Neural cell (in vitro differentiated cells): ENCODE measurements around the gene GNPTG. TPM values are rescaled to one million over a fixed set of nuclear protein-coding genes. Genes with fewer than 3 reads are reported as not detected.

Experiments used
- H2AFZ ChIP-seq: fragments of 200-600, 300-800 bp; sonication (generic), shearing (Covaris generic); 2 replicates; pipeline ENCODE4 v1.6.0; 2014; ENCODE audit warnings: low read depth, mild to moderate bottlenecking, antibody characterized with exemption, low read length, moderate library complexity
- H3F3A ChIP-seq: fragments of 200-600 bp; shearing (Covaris generic); 2 replicates; pipeline ENCODE4 v1.6.1; 2016; ENCODE audit warnings: mild to moderate bottlenecking, moderate library complexity, mixed read lengths, antibody characterized with exemption, low read length; ENCODE audit not compliant: insufficient read depth, poor library complexity, severe bottlenecking
- H3K27ac ChIP-seq: fragments of 200-600, 300-800 bp; sonication (generic), shearing (Covaris generic); 2 replicates; pipeline ENCODE4 v1.5.1; 2014; ENCODE audit warnings: mild to moderate bottlenecking, low read length, moderate library complexity
- H3K27me3 ChIP-seq: fragments of 300-800, 200-600 bp; sonication (generic), shearing (Covaris generic); 2 replicates; pipeline ENCODE4 v1.6.0; 2014; ENCODE audit warnings: mild to moderate bottlenecking, low read depth, low read length, moderate library complexity; ENCODE audit not compliant: insufficient read depth
- H3K36me3 ChIP-seq: fragments of 300-800, 200-600 bp; sonication (generic), shearing (Covaris generic); 2 replicates; pipeline ENCODE4 v1.5.1; 2014; ENCODE audit warnings: mild to moderate bottlenecking, antibody characterized with exemption, low read length, moderate library complexity; ENCODE audit not compliant: insufficient read depth
- H3K4me2 ChIP-seq: fragments of 300-800, 200-600 bp; sonication (generic), shearing (Covaris generic); 2 replicates; pipeline ENCODE4 v1.6.0; 2014; ENCODE audit warnings: mild to moderate bottlenecking, low read length
- H3K4me3 ChIP-seq: fragments of 300-800, 200-600 bp; sonication (generic), shearing (Covaris generic); 2 replicates; pipeline ENCODE4 v1.5.1; 2014; ENCODE audit warnings: mild to moderate bottlenecking, low read length, moderate library complexity
- H3K79me2 ChIP-seq: fragments of 200-600 bp; shearing (Covaris generic); replicated peaks from 2 replicates; pipeline ENCODE4 v1.6.0; 2014; ENCODE audit warnings: mild to moderate bottlenecking, low read length, moderate library complexity; ENCODE audit not compliant: insufficient read depth
- H3K9ac ChIP-seq: fragments of 300-800, 200-600 bp; sonication (generic), shearing (Covaris generic); 2 replicates; pipeline ENCODE4 v1.6.1; 2016; ENCODE audit warnings: mild to moderate bottlenecking, low read length, mixed read lengths
- H3K9me2 ChIP-seq: fragments of 200-600 bp; shearing (Covaris generic); 2 replicates; pipeline ENCODE4 v1.6.1; 2016; ENCODE audit warnings: mild to moderate bottlenecking, low read length, mixed read lengths; ENCODE audit not compliant: insufficient read depth
- H3K9me3 ChIP-seq: fragments of 200-600, 300-800 bp; sonication (generic), shearing (Covaris generic); 2 replicates; pipeline ENCODE4 v1.6.1; 2016; ENCODE audit warnings: mild to moderate bottlenecking, mixed run types, low read length, moderate library complexity, mixed read lengths
- H4K20me1 ChIP-seq: fragments of 200-600 bp; shearing (Covaris generic); 2 replicates; pipeline ENCODE4 v1.6.1; 2016; ENCODE audit warnings: mild to moderate bottlenecking, mixed run types; ENCODE audit not compliant: insufficient read depth
- EP300 ChIP-seq: fragments of 450-650 bp; conservative IDR thresholded peaks from 2 replicates; pipeline ENCODE4 v1.6.1; 2014; ENCODE audit warnings: antibody characterized with exemption, mild to moderate bottlenecking, moderate library complexity; ENCODE audit not compliant: poor library complexity, severe bottlenecking
- EZH2 ChIP-seq: fragments of 200-600, 300-800 bp; shearing (Covaris generic), sonication (generic); IDR thresholded peaks from 2 replicates; pipeline ENCODE4 v1.6.1; 2014; ENCODE audit warnings: antibody characterized with exemption, low read length, borderline replicate concordance, mild to moderate bottlenecking; ENCODE audit not compliant: insufficient read depth, poor library complexity, severe bottlenecking
- MXI1 ChIP-seq: fragments of 450-650 bp; conservative IDR thresholded peaks from 2 replicates; pipeline ENCODE4 v1.6.1; 2014; ENCODE audit warnings: antibody characterized with exemption, mild to moderate bottlenecking; ENCODE audit not compliant: poor library complexity, severe bottlenecking
- POLR2AphosphoS5 ChIP-seq: IDR thresholded peaks from 2 replicates; pipeline ENCODE4 v1.6.1; 2012
- RAD21 ChIP-seq: fragments of 450-650 bp; conservative IDR thresholded peaks from 2 replicates; pipeline ENCODE4 v1.6.1; 2014; ENCODE audit warnings: antibody characterized with exemption, mild to moderate bottlenecking, moderate library complexity
- REST ChIP-seq: IDR thresholded peaks from 2 replicates; pipeline ENCODE4 v1.6.1; 2012; ENCODE audit warnings: borderline replicate concordance
- SMC3 ChIP-seq: fragments of 450-650 bp; conservative IDR thresholded peaks from 2 replicates; pipeline ENCODE4 v1.6.1; 2014; ENCODE audit warnings: antibody characterized with exemption, mild to moderate bottlenecking, moderate library complexity; ENCODE audit not compliant: poor library complexity
- TAF1 ChIP-seq: IDR thresholded peaks from 2 replicates; pipeline ENCODE4 v1.6.1; 2012; ENCODE audit warnings: low read depth
- polyA plus RNA-seq: library from polyadenylated mRNA; depleted of rRNA; stranded (reverse); fragments of >200 nt; gene quantifications from 2 replicates; pipeline ENCODE4 v1.2.3, GENCODE V29; 2014
- TF ChIP-seq, protein P1 (sequence below): fragments of 450-650 bp; IDR thresholded peaks from 2 replicates; pipeline ENCODE4 v1.5.1; 2014; ENCODE audit warnings: antibody characterized with exemption, mild to moderate bottlenecking, moderate library complexity; ENCODE audit not compliant: poor library complexity, severe bottlenecking

GNPTG gene
- polyA plus RNA-seq, 1 donor from 2014 or later: 90.5 TPM

GRCh38 chr16:1398826-1399581, 47.3 kb downstream of the GNPTG start:
- Histone ChIP-seq H3K4me3 (no peak overlapping the region), H3K36me3 (no peaks in the 10 kb centered on the region)

GRCh38 chr16:1401061-1401757, 49.5 kb downstream of the GNPTG start:
- Histone ChIP-seq H3K9me2 (no peaks in the 10 kb centered on the region), H3K9ac (no peak overlapping the region), H3K36me3 (no peaks in the 10 kb centered on the region), H3K4me3 (no peak overlapping the region), H3K27ac (no peak overlapping the region), H3K9me3 (no peaks in the 10 kb centered on the region), H4K20me1 (no peaks in the 10 kb centered on the region), H3F3A (no peaks in the 10 kb centered on the region), H3K27me3 (no peaks in the 10 kb centered on the region), H3K79me2 (no peaks in the 10 kb centered on the region), H3K4me2 (no peak overlapping the region), H2AFZ (no peak overlapping the region)
- TF ChIP-seq EP300 (no peak), POLR2AphosphoS5 (no peak), REST (no peak), MXI1 (no peak), RAD21 (no peak), SMC3 (no peak), TAF1 (no peak), EZH2 (no peak)
- TF ChIP-seq, protein P1, sequence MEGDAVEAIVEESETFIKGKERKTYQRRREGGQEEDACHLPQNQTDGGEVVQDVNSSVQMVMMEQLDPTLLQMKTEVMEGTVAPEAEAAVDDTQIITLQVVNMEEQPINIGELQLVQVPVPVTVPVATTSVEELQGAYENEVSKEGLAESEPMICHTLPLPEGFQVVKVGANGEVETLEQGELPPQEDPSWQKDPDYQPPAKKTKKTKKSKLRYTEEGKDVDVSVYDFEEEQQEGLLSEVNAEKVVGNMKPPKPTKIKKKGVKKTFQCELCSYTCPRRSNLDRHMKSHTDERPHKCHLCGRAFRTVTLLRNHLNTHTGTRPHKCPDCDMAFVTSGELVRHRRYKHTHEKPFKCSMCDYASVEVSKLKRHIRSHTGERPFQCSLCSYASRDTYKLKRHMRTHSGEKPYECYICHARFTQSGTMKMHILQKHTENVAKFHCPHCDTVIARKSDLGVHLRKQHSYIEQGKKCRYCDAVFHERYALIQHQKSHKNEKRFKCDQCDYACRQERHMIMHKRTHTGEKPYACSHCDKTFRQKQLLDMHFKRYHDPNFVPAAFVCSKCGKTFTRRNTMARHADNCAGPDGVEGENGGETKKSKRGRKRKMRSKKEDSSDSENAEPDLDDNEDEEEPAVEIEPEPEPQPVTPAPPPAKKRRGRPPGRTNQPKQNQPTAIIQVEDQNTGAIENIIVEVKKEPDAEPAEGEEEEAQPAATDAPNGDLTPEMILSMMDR: no peak

More at GRCh38 chr16:1398826-1399581, 47.3 kb downstream of the GNPTG start:
- no peaks in the 10 kb centered on the region for H3K27me3 ChIP-seq
- no peak overlapping the region for H3K4me2 ChIP-seq
- no peaks in the 10 kb centered on the region for H3K9me3 ChIP-seq
- no peaks in the 10 kb centered on the region for H3K79me2 ChIP-seq
- no peaks in the 10 kb centered on the region for H4K20me1 ChIP-seq
- no peaks in the 10 kb centered on the region for H3F3A ChIP-seq
- no peak overlapping the region for H2AFZ ChIP-seq
- TF ChIP-seq REST: no peak
- H3K9ac ChIP-seq: no peak overlapping the region
- no peak overlapping the region for H3K27ac ChIP-seq
- H3K9me2 ChIP-seq: no peaks in the 10 kb centered on the region
